T-helper 1 cell (primary cell): ENCODE measurements around the gene ZIC3.
"Not testable (repeated sequence)": the region's sequence is repeated elsewhere in the genome, so short reads cannot be mapped to it uniquely, and the experiment has no call there.

Experiments used
- DNase-seq, 5 donors: peaks; one replicate each; pipeline ENCODE4 v3.0.0-alpha.2; 2012 to 2020
- total RNA-seq, 4 donors: gene quantifications; one replicate each; lab custom pipeline; 2026; lab: John Stamatoyannopoulos, UW

Gene ZIC3
- 0 reads per million in 4 donors for total RNA-seq

DNA sequence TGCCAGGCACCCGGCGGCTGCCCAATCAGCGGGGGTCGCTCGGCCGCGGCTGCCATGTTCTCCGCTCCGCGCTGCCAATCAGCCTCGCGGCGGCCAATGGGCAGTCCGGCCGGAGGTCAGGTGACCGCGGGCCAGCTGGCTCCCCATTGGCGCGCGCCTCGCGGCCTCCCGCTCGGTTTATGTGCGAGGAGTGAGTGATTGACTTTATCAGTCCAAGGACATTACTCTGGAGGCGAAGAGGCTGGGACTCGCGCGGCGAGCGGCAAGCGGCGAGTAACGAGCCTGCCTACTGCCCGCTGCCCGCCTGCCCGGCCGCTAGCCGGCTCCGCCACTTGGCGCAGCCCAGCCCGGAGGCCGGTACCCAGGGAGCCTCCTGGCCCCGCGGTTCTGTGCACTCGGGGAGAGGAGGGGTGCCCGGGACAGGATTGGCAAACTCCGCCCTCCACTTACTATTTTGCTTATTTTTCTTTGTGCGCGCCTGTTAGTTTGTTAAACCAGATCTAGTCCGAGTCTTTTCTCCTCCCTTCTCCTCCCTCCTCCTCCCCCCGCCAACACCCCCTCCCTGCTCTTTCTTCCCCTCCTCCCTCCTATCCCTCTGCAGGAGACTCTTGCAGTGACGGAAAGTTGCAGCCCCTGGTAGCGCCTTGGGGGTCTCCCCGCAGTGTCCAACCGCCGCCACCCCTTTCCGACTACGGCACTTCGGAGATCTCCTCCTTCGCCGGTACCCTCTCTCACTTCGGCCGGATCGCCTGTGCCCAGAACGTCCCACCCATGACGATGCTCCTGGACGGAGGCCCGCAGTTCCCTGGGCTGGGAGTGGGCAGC, at the start of gene ZIC3:
Gene ZIC3, plus strand, starts transcription at position 207 of the 825 bp plus-strand sequence. Its CDS starts 565 bp downstream, at position 772.
- DNase-seq, result no peak

DNA sequence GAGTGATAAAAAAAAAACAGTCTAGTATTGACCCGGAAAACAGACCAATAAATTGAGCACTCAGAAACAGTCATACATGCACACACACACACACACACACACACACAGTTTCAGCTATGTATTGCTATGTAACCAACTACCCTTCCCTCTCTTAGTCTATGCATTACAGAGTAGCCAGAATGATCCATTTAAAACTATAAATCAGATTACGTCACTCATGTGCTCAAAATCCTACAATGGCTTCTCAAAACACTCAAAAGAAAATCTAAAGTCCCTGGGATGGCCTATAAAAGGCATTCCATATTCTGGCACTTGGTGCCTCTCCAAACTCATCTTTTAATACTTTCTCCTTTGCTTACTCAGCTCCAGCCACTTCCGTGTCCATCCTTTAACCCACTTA, 46.5 kb upstream of the ZIC3 start:
- no peak for DNase-seq

DNA sequence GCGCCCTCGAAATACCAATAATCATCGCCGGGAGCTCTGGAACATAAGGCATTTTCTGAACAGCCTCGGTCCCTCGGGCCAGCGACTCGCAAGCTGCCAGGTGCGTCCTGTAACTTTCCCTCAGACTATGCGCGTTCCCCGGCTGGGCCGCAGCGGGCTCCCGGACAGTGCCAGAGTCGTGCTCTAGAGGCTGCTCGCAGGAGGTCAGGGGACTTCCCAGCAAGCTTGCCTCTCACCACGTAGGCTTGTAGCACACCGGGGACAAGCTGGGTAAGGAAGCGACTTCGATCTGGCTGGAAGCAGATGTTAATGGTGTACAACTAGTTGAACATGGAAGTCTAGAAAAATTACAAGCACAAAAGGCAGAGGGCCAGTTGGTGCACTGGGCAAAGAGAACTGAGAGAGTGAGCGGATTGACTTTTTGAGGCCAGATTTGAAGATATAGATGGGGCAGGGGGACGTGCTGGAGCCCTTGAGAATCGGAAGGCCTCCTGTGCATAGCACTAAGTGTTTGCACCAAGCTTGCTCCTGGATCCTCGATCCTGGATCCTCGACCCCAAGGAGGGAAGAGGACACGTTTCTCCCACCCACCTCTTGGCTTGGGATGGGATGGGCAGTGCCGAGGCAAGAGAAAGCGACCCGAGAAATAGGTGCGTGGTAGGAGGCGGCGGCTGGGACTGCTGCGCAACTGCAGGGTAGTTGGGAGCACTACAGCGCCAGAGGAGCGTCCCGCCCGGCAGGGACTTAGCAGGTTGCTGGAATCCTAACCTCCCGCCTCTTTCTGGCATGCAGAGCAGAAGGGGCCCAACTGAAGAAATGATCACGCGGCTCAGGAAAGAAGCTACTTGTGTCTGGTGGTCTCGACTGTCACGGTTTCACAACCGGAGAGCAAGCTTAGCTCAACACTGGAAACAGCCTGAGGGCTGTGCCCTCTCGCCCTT, 19.9 kb upstream of the ZIC3 start:
- no peak for DNase-seq

DNA sequence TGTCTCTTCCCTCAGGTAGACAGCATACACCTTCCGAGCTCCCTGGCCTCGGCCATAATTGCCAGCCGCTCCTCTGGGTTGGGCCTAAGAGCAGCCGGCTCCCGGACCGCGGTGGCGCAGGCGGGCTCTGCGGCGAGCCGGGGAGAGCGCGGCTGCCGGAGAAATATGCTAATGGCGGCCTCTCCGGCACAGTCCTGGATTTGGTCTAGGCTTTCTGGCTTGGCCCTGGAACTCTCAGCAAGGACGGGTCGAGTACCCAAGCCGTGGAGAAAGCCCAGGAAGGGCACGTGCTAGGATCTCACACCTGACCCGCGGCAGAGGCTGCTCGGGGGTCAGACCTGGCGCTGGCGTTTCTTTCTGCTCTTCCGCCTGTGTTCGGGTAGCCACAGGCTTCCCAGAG, 18.6 kb upstream of the ZIC3 start:
- no peak for DNase-seq

DNA sequence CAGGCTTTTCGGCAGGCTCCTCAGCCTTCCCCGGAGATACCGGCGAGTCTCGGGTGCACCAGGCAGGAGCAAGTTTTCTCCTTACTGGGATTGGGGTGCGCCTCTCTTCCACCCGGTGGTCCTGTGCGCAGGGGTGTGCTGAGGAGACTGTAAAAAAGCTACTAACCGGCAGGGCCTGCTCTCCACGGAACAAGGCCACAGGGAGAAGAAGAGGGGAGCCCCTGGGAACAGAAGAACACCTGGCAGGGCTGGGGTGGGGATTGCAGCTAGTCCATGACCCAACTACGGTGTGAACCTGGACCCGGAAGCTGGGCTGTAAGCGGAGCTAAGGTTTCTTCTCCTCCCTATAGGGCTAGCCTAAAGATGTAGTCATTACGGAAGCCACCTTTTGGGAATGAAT, 17.7 kb upstream of the ZIC3 start:
- no peak for DNase-seq

DNA sequence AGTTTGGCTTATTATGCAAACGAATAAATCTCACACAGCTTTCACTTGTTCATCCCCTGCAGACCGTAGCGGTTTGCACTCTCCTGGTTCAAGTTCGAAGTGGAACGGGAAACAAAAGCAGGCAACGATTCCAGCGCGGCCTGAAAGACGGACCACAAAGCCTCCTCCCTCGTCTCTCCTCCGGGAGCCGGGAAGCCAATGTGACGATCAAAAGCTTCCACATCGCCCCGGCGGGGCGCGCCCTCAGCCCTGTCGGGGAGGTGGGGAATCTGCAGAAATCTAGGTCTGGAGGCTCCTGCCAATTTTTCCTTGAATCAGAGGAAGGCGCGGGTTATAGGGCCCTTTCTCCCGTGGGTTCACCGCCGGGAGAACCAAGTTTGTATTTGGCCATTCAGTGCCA, 16.9 kb upstream of the ZIC3 start:
- no peak for DNase-seq

DNA sequence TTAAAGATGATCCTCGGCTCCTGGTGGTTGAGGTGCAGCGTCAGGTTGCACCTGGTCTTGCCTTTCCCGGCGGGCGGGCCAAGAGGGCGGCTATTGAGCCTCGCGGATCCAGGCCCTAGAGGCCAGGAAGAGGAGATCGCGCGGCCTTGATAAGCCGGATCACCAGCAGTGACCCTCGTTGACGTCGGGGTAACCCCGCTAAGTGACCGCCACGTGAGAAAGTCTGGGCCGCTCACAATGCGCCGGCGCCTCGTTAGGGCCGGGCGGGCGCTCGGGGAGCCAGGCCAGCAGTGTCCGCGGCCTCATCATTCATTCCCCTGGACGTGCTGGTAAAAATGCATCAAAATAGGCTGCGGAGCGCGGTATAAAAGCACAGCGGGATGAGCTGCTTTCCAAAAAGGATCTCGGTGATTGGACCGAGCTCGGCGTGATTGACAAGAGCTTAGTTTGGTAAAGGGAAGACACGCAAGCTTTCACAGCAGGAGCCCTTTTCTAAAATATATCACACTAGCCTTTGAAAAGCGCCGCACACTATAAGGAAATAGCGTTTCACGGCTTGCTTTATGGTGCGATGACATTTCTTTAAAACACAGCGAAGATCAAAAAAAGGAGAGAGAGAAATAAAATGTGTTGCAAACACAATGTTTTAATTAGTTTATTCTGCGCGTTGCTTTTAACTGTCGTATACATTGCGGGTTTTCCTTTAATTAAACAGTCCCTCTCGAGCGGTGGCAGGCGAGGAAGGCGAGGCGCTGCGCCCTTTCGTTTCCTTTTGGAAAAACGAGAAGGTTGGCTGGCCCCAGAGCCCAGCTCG, 15.9 kb upstream of the ZIC3 start:
- DNase-seq, result no peak

DNA sequence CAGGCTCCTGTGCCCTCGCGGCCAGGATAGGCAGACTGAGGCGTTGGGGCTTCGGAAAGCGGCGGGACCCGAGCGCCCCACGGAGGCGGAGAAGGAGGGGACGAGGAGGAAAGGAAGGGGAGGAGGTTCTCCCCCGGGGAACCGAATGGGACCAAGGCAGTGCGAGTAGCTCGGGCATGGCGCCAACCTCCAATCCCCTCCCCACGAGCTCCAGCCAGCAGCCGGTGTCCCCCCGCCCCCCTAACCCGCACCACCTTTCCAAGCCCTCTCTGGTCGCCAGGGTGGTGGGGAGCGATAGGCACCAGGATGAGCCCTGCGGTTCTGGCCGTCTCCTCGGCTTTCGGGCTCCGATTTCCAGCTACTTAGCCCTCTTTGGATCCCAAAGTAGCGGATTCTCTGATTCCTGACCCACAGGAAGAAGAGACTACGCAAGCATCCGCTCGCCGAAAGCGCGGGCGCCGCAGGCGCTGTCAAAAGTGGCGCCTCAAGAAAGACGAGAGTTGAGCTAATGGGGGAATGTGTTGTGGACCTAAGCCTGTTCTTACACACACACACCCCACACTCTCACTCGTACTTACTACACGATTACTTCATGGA, 15.2 kb upstream of the ZIC3 start:
- DNase-seq, result no peak

DNA sequence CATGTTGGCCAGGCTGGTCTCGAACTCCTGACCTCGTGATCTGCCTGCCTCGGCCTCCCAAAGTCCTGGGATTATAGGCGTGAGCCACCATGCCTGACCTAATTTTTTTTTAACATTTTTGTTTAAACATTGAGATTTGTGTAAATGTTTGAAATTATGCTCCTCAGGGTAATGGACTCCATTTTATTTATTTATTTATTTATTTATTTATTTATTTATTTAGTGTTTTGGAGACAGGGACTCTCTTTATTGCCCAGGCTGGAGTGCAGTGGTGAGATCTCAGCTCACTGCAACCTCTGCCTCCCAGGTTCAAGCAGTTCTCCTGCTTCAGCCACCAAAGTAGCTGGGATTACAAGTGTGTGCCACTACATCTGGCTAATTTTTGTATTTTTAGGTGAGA, 13.8 kb upstream of the ZIC3 start:
- not testable (repeated sequence) for DNase-seq

DNA sequence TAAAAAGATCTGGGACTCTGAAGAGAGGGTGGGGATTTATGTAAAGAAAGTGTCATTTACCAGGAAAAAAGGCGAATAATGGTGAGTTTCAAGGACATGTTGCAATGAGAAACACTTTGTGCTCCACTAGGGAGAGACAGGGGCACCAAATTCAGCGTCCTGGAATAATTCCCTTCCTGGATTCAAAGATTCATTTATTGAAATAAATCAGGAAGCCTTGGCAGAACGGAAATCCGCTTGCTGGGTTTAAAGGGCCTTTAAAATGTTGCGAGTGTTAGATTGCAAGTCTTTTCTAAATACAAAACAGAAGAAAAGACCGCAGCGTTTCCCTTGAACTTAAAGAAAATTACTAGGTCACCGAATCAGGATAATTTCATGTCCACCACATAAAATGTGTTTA, 3.8 kb upstream of the ZIC3 start:
- DNase-seq, result no peak

DNA sequence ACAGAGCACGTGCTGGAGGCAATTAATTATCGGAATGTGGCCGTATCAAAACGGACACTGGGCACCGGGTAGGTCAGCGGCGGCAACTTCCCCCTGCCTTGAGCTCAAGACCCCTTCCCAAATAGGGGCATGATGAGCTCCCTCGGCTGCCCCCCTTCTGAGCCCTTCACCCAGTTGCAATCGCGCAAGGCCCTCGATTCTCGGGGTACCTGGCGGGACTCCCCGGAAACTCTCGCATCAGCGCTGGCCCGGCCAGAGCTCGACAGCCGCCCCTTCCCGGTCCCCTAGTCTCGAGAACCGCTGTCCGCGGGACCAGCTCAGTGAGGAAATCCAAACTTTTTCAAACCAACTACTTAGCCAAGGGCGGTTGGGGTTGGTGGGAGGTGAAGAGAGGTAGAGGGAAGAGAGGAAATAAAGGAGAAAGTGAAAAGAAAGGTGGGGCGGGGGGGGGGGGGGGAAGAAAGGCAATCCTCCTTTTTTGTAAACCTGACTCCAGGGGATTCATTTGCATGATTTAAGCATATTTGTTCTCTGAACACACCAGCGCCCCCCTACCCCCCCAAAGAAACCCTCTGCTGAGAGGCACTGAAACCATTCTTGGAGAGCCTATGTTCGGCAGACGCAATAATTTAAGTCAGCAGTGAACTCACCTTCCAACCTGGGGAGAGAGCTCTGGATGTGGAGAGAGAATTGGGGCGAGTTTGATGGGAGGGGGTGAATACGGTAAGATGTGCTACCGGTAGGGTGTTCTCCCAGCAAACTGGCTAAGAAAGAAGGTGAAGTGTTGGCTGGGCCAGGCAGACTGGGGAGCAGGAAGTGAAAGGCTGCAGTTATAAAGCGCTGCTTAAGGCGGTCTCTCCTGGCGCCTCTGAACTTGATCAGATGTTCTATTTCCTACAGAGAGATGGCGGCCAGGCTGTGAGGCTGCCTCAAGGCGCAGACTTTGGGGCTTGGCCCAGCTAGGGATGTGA, 2.0 kb upstream of the ZIC3 start:
- no peak for DNase-seq

DNA sequence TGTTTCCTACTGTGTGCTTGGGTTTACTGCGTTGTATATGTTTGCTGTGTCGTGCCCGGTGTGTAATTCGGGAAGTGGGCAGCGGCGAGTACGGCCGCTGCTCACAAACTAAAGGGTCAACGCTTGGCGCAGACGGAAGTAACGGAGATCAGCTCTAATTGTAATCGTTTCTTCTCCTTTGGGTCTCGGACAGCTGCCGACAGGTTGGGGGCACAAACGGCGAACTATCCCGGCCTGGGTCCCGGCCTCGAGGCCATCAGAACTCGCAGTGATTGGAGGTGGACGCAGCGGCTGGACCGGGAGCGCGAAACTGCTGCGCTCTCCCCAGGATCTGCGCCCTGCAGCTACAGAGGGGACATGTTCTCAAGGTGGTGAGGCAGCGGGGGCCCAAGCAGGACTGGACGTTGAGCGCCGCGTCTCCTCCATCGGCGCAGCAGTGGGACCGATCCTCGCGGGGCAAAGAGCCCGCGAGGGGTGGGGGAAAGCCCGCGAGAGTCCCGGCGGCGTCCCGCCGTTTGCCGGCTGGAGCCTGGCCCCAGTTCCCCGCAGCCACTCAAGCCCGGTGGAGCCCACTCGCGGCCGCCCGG, 516 bp upstream of the ZIC3 start:
- DNase-seq, result no peak

DNA sequence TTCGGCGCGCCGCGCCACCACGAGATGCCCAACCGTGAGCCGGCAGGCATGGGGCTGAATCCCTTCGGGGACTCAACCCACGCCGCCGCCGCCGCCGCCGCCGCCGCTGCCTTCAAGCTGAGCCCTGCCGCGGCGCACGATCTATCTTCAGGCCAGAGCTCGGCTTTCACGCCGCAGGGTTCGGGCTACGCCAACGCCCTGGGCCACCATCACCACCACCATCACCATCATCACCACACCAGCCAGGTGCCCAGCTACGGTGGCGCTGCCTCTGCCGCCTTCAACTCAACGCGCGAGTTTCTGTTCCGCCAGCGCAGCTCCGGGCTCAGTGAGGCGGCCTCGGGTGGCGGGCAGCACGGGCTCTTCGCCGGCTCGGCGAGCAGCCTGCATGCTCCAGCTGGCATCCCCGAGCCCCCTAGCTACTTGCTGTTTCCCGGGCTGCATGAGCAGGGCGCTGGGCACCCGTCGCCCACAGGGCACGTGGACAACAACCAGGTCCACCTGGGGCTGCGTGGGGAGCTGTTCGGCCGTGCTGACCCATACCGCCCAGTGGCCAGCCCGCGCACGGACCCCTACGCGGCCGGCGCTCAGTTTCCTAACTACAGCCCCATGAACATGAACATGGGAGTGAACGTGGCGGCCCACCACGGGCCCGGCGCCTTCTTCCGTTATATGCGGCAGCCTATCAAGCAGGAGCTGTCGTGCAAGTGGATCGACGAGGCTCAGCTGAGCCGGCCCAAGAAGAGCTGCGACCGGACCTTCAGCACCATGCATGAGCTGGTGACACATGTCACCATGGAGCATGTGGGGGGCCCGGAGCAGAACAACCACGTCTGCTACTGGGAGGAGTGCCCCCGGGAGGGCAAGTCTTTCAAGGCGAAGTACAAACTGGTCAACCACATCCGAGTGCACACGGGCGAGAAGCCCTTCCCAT, 1.1 kb downstream of the ZIC3 start:
- DNase-seq, result no peak

DNA sequence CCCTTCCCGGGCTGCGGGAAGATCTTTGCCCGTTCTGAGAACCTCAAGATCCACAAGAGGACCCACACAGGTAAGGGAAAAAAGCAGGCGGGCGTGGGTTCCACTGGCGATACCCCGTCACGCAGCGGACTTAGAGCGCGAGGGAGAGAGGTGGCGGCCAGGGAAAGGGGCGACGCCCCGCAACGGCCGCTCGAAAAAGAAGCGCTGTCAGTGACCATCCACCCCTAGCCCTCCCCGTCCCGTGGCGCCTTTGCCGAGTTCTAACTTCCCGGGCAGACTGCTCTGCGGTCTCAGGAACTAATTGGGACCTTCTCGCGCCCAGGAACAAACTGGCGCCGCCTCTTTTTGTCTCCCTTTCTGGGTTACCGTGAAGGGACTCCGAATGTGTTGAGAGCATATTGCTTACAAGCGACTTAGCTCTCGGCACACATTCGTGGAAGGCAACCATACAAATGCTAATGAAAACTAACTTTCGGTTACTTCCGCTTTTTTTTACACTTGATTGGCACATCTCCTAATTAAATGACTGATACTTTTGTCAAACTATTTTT, 1.8 kb downstream of the ZIC3 start:
- no peak for DNase-seq

DNA sequence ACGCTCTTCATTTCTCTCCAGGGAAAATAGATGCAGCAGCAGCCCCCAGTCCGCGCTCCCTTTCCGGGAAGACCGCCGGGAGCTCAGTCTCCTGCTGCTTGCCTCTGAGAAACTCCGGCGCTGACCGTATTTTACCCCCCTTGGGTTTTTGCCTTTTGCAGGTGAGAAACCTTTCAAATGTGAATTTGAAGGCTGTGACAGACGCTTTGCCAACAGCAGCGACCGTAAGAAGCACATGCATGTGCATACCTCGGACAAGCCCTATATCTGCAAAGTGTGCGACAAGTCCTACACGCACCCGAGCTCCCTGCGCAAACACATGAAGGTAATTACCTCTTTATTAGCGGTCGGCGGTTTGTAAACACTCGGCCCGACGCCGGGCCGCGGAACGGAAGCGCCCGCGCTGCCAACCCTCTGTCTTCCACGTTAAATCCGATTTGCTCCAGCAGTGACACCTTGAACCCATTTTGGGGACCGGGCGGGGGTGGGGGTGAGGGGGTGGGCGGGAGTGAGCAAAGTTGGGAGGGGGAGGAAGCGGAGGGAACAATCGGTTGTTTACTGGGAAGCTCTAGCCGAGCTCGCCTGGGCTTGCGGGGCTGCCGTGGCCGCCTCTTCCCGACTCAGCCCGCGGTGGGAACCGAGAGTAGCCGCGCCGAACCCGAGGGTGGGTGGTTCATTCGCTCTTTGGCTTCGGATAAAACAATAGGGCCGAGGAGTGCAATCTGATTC, 3.0 kb downstream of the ZIC3 start:
- DNase-seq, result no peak

DNA sequence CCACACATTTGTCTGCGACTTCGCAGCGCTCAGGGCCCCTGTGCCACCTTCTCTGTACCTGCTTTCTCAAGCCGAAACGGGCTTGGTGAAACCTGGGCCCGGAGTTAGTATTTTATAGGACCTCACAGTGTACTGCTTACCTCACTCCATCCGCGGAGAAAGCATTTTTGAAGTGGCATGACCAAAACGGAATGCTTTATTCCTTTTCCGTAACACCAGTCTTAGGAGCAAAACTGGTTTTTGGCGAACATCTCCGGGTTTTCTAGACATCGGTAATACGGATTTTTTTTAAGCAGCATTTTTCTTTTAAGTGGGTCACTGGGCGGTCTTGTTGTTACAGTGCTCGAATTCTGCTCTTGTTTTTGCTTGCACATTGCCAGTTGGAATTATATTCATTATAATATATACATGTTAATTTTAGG, 3.6 kb downstream of the ZIC3 start:
- DNase-seq, result no peak

DNA sequence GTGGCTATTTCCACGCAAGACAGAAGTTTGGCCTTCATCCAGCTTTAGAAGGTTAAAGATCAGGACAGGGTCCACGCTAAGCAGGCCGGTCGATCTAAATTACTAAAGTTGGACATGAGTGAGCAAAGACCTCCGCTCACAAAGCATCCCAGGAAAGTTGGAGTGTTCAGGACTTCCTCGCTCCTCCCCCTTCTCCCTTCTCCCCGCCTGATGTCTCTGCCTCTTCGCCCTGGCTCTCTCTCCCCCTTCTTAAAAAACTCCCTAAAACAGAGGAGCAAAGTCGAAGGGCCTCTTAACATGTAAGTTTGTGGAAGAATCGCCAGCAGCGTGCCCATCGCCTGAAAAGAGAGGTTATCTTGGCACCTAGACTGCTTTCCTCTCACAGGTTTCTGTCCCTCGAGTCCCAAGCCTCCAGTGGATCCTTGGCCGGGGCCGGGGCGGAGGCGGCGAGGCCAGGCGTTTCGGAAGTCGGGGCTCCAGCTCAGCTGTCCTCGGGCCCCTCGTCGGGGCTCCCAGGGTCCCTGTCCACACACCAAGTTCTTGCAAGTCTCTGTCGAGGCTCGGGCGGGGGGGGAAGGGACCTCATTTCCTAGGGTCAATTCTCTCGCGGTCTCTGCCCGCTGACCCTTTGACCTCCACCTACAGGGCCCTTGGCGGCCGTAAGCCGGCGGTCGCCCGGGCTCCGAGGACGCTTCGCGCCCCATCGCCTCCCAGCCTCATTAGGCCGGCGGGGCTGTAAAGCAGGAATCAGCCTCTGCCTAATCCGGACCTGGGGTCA, 7.6 kb downstream of the ZIC3 start:
- no peak for DNase-seq
